Measurements from ENCODE around the gene TENT4B.
"Not testable (repeated sequence)": the region's sequence is repeated elsewhere in the genome, so short reads cannot be mapped to it uniquely, and the experiment has no call there.

Gene TENT4B

GRCh38 chr16:50152807-50153595, at the start of gene TENT4B:
TSS of gene TENT4B (plus strand) at chr16:50153306. CDS start at chr16:50153622, 316 bp downstream.
- H3K4me3 ChIP-seq, result peak within 1 kb of the TSS; percentile 55 to 94 (median 78)
- peak within 1 kb of the TSS; percentile 83 to 98 (median 93) for H3K27ac ChIP-seq

DNA sequence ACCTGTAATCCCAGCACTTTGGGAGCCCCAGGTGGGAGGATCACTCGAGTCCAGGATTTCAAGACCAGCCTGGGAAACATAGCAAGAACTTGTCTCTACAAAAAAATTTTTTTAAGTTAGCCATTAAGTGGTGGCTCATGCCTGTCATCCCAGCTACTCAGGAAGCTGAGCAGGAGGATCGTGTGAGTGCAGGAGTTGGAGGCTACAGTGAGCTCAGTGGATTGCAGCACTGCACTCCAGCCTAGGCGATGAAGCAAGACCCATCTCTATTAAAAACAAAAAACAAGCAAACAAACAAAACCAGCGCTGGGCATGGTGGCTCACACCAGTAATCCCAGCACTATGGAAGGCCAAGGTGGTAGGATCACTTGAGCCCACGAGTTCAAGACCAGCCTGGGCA, 49.3 kb upstream of the TENT4B start:
- Histone ChIP-seq H3K27ac (no peak overlapping the region), H3K4me3 (no peak overlapping the region)

DNA sequence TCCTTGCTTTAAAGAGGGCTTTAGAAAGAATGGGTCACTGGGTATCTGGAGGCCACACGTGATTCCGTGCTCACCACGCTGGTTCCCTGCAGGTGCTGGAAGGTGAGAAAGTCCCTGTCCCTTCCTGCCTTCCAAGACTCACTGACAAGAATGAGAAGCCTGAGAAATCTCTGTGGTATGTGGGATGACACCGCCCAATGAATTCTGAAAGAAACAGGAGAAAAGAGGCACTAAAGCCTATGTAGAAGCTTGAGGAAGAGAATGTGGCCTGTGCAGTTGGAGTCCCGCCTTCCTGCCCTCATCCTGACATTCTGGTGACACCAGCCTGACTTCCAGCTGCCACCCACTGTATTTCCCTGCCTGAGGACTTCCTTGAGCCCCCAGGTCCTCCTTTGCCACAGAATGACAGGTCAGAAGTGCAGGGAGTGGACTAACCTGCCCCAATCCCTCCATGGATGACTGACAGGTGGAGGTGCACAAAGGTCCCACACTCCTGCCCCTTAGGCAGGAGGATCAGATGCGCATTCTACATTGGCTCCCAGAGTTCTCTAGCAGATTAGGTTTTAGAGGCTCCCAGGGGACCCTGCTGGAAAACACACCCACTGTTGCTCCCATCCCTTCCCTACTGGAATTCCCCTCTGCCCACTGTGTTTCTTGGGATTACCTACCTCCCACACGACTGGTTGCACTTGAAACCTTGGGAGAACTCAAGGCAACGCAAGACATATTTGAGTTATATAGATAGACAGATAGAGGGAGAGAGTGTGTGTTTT, 38.6 kb upstream of the TENT4B start:
- Histone ChIP-seq H3K4me3 (no peak overlapping the region), H3K27ac (no peak overlapping the region)

DNA sequence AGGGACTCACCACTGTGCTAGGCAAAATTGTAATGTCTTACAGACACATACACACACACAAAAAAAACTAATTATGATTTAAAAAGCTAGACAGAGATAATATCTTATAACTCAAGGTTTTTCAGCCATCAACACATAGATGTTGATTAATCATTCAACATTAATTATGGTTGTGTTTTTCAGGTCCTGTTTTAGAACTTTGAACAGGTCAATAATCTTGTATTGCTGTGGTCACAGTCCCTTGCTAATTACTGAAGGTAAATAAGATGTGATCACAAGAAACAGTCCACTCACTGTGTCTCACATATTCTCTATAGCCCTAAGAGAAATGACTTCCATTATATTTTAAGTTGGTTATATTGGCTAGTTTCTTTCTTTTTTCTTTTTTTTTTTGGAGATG, 32.4 kb upstream of the TENT4B start:
- H3K27ac ChIP-seq, result no peak overlapping the region
- no peak overlapping the region for H3K4me3 ChIP-seq

- Histone ChIP-seq H3K4me3 (no peak overlapping the region), H3K27ac (no peak overlapping the region)
These were observed 31.8 kb upstream of the TENT4B start for GRCh38 chr16:50121278-50121677.

GRCh38 chr16:50121721-50122445, 31.2 kb upstream of the TENT4B start:
- H3K4me3 ChIP-seq, result no peak overlapping the region
- H3K27ac ChIP-seq, result no peak overlapping the region

GRCh38 chr16:50123417-50123816, 29.7 kb upstream of the TENT4B start:
- Histone ChIP-seq H3K4me3 (no peak overlapping the region), H3K27ac (no peak overlapping the region)

DNA sequence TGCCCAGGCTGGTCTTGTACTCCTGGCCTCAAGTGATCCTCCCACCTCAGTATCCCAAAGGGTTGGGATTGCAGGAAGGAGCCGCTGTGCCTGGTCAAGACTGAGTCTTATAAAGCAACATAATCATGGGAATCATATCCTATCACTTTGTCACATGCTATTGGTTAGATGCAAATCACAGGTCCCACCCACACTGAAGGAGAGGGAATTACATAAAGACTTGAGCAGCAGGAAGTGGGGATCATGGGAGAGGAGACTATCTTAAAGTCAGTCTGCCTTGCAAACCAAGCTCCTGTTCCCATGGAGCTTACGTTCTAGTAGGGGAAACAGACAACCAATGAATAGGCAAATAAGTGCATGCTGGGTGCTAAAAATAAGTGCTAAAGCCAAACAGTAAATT, 28.3 kb upstream of the TENT4B start:
- no peak overlapping the region for H3K27ac ChIP-seq
- no peak overlapping the region for H3K4me3 ChIP-seq

GRCh38 chr16:50126183-50126582, 26.9 kb upstream of the TENT4B start:
- H3K4me3 ChIP-seq, result no peak overlapping the region
- no peak overlapping the region for H3K27ac ChIP-seq

DNA sequence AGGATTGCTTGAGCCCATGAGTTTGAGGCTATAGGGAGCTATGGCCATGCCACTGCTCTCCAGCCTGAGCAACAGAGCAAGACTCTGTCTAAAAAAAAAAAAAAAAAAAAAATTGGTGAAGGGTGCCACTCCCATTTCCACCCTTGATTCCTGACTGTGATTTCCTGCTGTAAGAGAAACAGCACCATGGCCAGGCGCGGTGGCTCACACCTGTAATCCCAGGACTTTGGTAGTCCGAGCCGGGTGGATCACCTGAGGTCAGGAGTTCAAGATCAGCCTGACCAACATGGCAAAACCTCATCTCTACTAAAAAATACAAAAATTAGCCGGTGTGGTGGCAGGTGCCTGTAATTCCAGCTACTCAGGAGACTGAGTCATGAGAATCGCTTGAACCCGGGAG, 20.5 kb upstream of the TENT4B start:
- H3K27ac ChIP-seq, H3K4me3 ChIP-seq: not testable (repeated sequence)

- Histone ChIP-seq H3K27ac (no peak overlapping the region), H3K4me3 (no peak overlapping the region)
These were observed 19.9 kb upstream of the TENT4B start for GRCh38 chr16:50133214-50133613.

- H3K4me3 ChIP-seq, result no peak overlapping the region
These were observed 16.7 kb upstream of the TENT4B start for GRCh38 chr16:50136399-50136798.

DNA sequence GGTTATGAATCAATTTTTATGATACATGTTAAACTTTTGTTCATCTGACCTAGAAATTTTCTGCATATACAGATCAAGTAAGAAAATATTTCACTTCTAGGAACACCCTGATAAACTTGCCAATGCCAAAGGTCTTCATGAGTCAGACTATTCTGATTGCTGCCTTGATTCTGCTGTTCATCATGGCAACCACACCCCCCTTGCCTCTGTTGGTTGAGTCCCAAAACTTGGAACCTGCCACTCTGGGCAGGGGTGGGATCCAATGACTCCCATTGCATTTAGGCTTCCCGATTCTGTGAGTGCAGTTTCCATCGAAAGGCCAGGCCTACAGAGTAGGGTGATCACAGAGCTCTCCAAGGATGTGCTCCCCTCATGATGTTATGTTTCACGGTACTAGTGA, 15.8 kb upstream of the TENT4B start:
- H3K27ac ChIP-seq, result no peak overlapping the region
- H3K4me3 ChIP-seq, result no peak overlapping the region

More at GRCh38 chr16:50136399-50136798, 16.7 kb upstream of the TENT4B start:
- no peak overlapping the region for H3K27ac ChIP-seq

- no peak overlapping the region for H3K4me3 ChIP-seq
These were observed 13.5 kb upstream of the TENT4B start for GRCh38 chr16:50139580-50139979.

DNA sequence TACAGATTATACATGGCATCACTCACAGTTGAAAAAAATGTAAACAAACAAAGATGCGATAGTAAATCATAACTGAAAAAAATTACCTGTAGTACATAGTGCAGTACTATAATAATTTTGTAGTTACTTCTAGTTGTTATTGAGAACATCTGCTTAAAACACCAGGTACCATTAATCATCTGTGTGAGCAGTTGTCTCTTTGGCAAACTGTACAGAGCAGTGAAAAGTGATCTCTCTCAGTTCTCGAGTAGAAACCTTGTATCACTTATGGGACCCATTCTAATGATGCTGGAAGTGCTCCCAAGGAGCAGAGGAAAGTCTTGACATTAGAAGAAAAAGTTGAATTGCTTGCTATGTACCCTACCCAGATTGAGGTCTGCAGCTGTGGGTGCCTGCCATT, 8.9 kb upstream of the TENT4B start:
- Histone ChIP-seq H3K4me3 (no peak overlapping the region), H3K27ac (no peak overlapping the region)

More at GRCh38 chr16:50139580-50139979, 13.5 kb upstream of the TENT4B start:
- H3K27ac ChIP-seq, result no peak overlapping the region

DNA sequence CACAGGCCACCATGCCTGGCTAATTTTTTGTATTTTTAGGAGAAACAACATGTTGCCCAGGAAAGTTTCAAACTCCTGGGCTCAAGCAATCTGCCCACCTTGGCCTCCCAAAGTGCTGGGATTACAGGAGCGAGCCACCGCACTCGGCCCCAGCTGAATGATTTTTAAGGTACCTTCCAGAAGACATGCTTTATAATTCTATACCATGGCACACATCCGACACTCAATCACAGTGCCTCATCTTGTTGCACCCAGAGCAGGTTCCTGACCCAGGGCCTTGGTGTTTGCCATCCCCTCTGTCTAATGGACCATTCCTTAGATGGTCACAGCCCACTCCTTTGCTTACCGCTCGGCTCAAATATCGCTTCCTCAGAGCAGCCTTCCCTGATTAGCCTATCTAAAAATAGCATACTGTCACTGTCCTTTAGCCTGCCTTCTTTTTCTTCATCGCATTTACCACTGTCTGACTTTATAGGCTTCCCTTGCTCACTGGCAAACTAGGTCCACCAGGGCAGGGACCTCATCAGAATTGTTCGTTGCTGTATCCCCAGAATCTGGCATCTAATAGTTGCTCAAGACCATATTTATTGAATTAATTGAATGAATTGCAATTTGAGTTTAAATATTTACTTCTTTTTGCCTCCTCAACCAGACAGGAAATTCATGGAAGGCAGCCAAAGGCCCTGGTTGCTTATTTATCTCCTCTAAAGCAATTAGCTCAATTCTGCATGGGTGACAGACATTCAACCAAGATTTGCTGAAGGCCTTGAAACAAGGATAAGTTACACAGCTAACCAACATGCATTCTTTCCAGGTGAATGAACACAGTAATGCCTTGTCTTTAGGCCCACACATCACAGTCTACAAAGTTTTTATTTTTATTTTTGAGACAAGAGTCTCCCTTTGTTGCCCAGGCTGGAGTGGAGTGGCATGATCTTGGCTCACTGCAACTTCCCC, 6.3 kb upstream of the TENT4B start:
- no peak overlapping the region for H3K4me3 ChIP-seq
- no peak overlapping the region for H3K27ac ChIP-seq

- Histone ChIP-seq H3K4me3 (no peak overlapping the region), H3K27ac (no peak overlapping the region)
These were observed 1.8 kb upstream of the TENT4B start for GRCh38 chr16:50151322-50151721.

DNA sequence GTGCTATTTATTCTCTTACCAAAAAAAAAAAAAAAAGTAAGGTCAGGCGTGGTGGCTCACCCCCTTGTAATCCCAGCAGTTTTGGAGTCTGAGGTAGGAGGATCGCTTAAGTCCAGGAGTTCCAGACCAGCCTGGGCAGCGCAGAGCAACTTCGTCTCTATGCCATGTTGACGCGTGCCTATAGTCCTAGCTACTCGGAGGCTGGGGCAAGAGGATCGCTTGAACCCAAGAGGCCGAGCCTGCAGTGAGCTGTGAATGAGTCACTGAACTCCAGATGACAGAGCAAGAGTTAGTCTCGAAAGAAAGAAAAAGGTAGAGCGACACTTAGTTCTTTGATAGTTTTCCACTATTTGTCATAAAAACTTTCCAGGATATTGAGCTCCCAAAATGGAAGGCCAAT, 1.4 kb upstream of the TENT4B start:
- peak overlapping the region in 1 of 7 experiments; percentile 79 for H3K4me3 ChIP-seq

GRCh38 chr16:50152351-50152806, 727 bp upstream of the TENT4B start:
- Histone ChIP-seq H3K27ac (peak overlapping the region; percentile 57 to 98 (median 93)), H3K4me3 (peak overlapping the region; percentile 55 to 94 (median 78))

More for the DNA sequence above, 1.4 kb upstream of the TENT4B start:
- H3K27ac ChIP-seq, result peak overlapping the region in 12 of 21 experiments; percentile 90 to 98 (median 94)
